ENCODE data around the gene ZBTB7C. TPM values are rescaled to one million over a fixed set of nuclear protein-coding genes. Genes with fewer than 3 reads are reported as not detected.
A peak's percentile ranks its signal among the peaks of the same experiment; 100 is the strongest.

The ZBTB7C gene
- total RNA-seq, 1 experiment from 2014 or later = 0.18 TPM

- DNase-seq = peak in 1 of 2 experiments; percentile 12
- Mint-ChIP-seq H3K4me1 (ENCODE audit: low read depth, unreplicated experiment) (no peaks in the 10 kb centered on the region), H3K4me3 (ENCODE audit: unreplicated experiment) (peak overlapping the region; percentile 67), H3K36me3 (ENCODE audit: insufficient read depth, unreplicated experiment) (no peaks in the 10 kb centered on the region), H3K9me3 (ENCODE audit: unreplicated experiment) (no peaks in the 10 kb centered on the region), H3K27ac (ENCODE audit: unreplicated experiment) (no peak overlapping the region), H3K27me3 (ENCODE audit: insufficient read depth, unreplicated experiment) (peaks cover 9% of the 10 kb centered on the region)
- Histone ChIP-seq H3K4me1 (no peaks in the 10 kb centered on the region), H3K36me3 (ENCODE audit: control insufficient read depth, insufficient read depth, low read length) (no peaks in the 10 kb centered on the region), H3K9me3 (no peaks in the 10 kb centered on the region), H3K4me3 (ENCODE audit: low read depth, low read length) (peak overlapping the region; percentile 47), H3K27me3 (replicated peaks; ENCODE audit: control insufficient read depth, insufficient read depth, low read length) (0 out of 2 replicates have a peak, but pooled peaks cover 2% of the 10 kb centered on the region)
- intact Hi-C loops (cut with micrococcal nuclease; ENCODE audit: unreplicated experiment) = no loop called here
- no peak for TF ChIP-seq CTCF (IDR thresholded peaks at IDR 0.05; ENCODE audit: insufficient read depth in 1 of 2, low read depth in 1 of 2, low read length in 1 of 2, severe bottlenecking in 1 of 2, unreplicated experiment in 1 of 2)
- CTCF ChIA-PET = no interaction called here
- POLR2A ChIA-PET = no interaction called here
- no TSS peak for BruUV-seq (replicated peaks)
Observed at GRCh38 chr18:48409591-48410094, 460 bp upstream of the ZBTB7C start.

- ChIA-PET POLR2A (no interaction called here), CTCF (no interaction called here)
- H3K4me1 ChIP-seq = no peaks in the 10 kb centered on the region
- no peak for TF ChIP-seq CTCF (IDR thresholded peaks at IDR 0.05; ENCODE audit: insufficient read depth in 1 of 2, low read depth in 1 of 2, low read length in 1 of 2, severe bottlenecking in 1 of 2, unreplicated experiment in 1 of 2)
- BruUV-seq (replicated peaks) = no TSS peak
- H3K27me3 ChIP-seq (replicated peaks; ENCODE audit: control insufficient read depth, insufficient read depth, low read length) = 0 out of 2 replicates have a peak, but pooled peaks cover 2% of the 10 kb centered on the region
- H3K36me3 Mint-ChIP-seq (ENCODE audit: insufficient read depth, unreplicated experiment) = no peaks in the 10 kb centered on the region
- no peak overlapping the region for H3K27ac Mint-ChIP-seq (ENCODE audit: unreplicated experiment)
- no peak overlapping the region for H3K4me3 ChIP-seq (ENCODE audit: low read depth, low read length)
- intact Hi-C loops (cut with micrococcal nuclease; ENCODE audit: unreplicated experiment) = no loop called here
- DNase-seq = no peak
- H3K4me1 Mint-ChIP-seq (ENCODE audit: low read depth, unreplicated experiment) = no peaks in the 10 kb centered on the region
- H3K27me3 Mint-ChIP-seq (ENCODE audit: insufficient read depth, unreplicated experiment) = peaks cover 13% of the 10 kb centered on the region
- no peaks in the 10 kb centered on the region for H3K9me3 Mint-ChIP-seq (ENCODE audit: unreplicated experiment)
- no peaks in the 10 kb centered on the region for H3K36me3 ChIP-seq (ENCODE audit: control insufficient read depth, insufficient read depth, low read length)
- H3K4me3 Mint-ChIP-seq (ENCODE audit: unreplicated experiment) = peak overlapping the region; percentile 48
- H3K9me3 ChIP-seq = no peaks in the 10 kb centered on the region
Observed at GRCh38 chr18:48408111-48408726, 964 bp downstream of the ZBTB7C start.

- Histone ChIP-seq H3K27me3 (replicated peaks; ENCODE audit: control insufficient read depth, insufficient read depth, low read length) (0 out of 2 replicates have a peak, but pooled peaks cover 2% of the 10 kb centered on the region), H3K36me3 (ENCODE audit: control insufficient read depth, insufficient read depth, low read length) (no peaks in the 10 kb centered on the region), H3K9me3 (no peaks in the 10 kb centered on the region), H3K4me3 (ENCODE audit: low read depth, low read length) (no peak overlapping the region), H3K4me1 (no peaks in the 10 kb centered on the region)
- no peaks in the 10 kb centered on the region for H3K4me1 Mint-ChIP-seq (ENCODE audit: low read depth, unreplicated experiment)
- H3K27me3 Mint-ChIP-seq (ENCODE audit: insufficient read depth, unreplicated experiment) = peaks cover 13% of the 10 kb centered on the region
- CTCF ChIA-PET = no interaction called here
- no peak overlapping the region for H3K27ac Mint-ChIP-seq (ENCODE audit: unreplicated experiment)
- DNase-seq = no peak
- no peak for TF ChIP-seq CTCF (IDR thresholded peaks at IDR 0.05; ENCODE audit: insufficient read depth in 1 of 2, low read depth in 1 of 2, low read length in 1 of 2, severe bottlenecking in 1 of 2, unreplicated experiment in 1 of 2)
- intact Hi-C loops (cut with micrococcal nuclease; ENCODE audit: unreplicated experiment) = no loop called here
- H3K9me3 Mint-ChIP-seq (ENCODE audit: unreplicated experiment) = no peaks in the 10 kb centered on the region
- no peaks in the 10 kb centered on the region for H3K36me3 Mint-ChIP-seq (ENCODE audit: insufficient read depth, unreplicated experiment)
- BruUV-seq (replicated peaks) = no TSS peak
- POLR2A ChIA-PET = no interaction called here
- no peak overlapping the region for H3K4me3 Mint-ChIP-seq (ENCODE audit: unreplicated experiment)
Observed at GRCh38 chr18:48407358-48407757, 1.8 kb downstream of the ZBTB7C start.
